ENCODE data around the gene RANBP1.

The RANBP1 gene

GRCh38 chr22:20128619-20128901 is 12.7 kb downstream of the RANBP1 start:
- no peak for TF ChIP-seq CTCF (IDR thresholded peaks at IDR 0.05; ENCODE audit: insufficient read depth, low read length, poor library complexity, severe bottlenecking)
- DNase-seq (ENCODE audit: extremely low read depth, insufficient read length) = no peak
- Histone ChIP-seq H3K4me3 (replicated peaks; ENCODE audit: low read depth, low read length) (no peak overlapping the region), H3K36me3 (ENCODE audit: control insufficient read depth, insufficient read depth, low read length) (peaks cover 21% of the 10 kb centered on the region), H3K27me3 (replicated peaks; ENCODE audit: control insufficient read depth, insufficient read depth, low read length) (no peaks in the 10 kb centered on the region)

DNA sequence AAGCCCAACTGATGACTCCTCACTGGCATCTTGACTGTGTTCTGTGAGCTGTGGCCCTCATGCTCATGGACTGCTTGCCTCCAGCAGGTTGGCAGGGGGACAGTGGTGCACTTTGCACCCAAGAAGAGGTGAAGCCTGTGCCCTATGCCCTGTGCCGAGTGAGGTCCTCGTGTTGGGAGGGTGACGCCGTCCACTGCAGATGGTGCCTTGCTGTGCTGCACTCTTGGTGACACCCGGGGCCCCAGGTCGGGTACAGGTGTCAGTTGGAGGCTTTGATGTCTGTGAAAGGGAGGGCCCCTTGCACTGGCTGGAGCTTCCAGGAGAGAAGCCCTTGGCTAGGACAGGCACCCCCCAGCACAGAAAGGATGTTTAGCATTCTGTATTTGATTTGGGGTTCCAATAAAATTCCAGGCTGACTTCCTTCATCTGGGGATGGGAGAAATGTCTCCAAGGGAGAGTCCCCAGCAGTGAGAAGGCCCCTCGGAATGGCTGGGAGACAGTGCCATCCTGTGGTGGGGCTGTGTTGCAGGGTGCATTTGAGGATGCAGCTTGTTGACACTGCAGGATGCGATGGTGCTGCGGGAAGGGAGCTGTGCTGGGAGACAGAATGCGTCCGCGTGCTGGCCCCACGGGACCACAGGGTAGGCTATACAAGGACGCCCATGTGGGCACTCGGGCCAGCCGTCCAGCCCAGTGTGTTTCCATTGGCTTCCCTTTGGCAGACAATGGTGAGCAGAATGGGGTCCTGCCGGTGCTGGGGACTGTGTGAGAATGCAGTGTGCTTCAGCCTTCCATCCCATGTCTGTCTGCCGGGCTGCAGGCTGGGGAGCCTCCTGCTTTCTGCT is 13.2 kb downstream of the RANBP1 start:
- TF ChIP-seq CTCF (IDR thresholded peaks at IDR 0.05; ENCODE audit: insufficient read depth, low read length, poor library complexity, severe bottlenecking) = peak; percentile 56
- no peaks in the 10 kb centered on the region for H3K27me3 ChIP-seq (replicated peaks; ENCODE audit: control insufficient read depth, insufficient read depth, low read length)

GRCh38 chr22:20129747-20130014 is 13.8 kb downstream of the RANBP1 start:
- H3K36me3 ChIP-seq (ENCODE audit: control insufficient read depth, insufficient read depth, low read length) = peaks cover 12% of the 10 kb centered on the region
- no peak for TF ChIP-seq CTCF (IDR thresholded peaks at IDR 0.05; ENCODE audit: insufficient read depth, low read length, poor library complexity, severe bottlenecking)
- no peak overlapping the region for H3K4me3 ChIP-seq (replicated peaks; ENCODE audit: low read depth, low read length)
- DNase-seq (ENCODE audit: extremely low read depth, insufficient read length) = no peak
- no peaks in the 10 kb centered on the region for H3K27me3 ChIP-seq (replicated peaks; ENCODE audit: control insufficient read depth, insufficient read depth, low read length)

More for the DNA sequence above, 13.2 kb downstream of the RANBP1 start:
- no peak for DNase-seq (ENCODE audit: extremely low read depth, insufficient read length)
- Histone ChIP-seq H3K36me3 (ENCODE audit: control insufficient read depth, insufficient read depth, low read length) (peaks cover 17% of the 10 kb centered on the region), H3K4me3 (replicated peaks; ENCODE audit: low read depth, low read length) (no peak overlapping the region)

DNA sequence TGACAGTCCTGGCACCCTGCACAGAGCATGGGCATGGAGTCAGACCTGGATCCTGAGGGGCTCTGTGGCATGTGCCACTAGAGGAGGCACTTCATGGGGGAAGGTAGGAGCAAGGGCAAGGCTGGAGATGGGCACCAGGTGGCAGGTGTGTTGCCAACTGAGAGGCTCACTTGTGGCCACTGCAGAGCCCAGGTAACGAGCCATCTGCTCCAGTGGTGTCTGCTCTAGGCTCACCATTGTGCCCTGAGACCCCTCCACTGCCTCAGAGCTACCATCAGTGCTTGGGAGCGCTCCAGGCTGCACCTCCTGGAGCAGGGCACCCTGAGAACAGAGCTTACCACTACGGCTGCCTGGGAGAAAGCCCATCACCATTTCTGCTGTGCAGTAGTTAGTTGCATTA is 14.4 kb downstream of the RANBP1 start:
- peak; percentile 20 for TF ChIP-seq CTCF (IDR thresholded peaks at IDR 0.05; ENCODE audit: insufficient read depth, low read length, poor library complexity, severe bottlenecking)
- no peak for DNase-seq (ENCODE audit: extremely low read depth, insufficient read length)
- no peak overlapping the region for H3K4me3 ChIP-seq (replicated peaks; ENCODE audit: low read depth, low read length)
- peaks cover 9% of the 10 kb centered on the region for H3K36me3 ChIP-seq (ENCODE audit: control insufficient read depth, insufficient read depth, low read length)
- H3K27me3 ChIP-seq (replicated peaks; ENCODE audit: control insufficient read depth, insufficient read depth, low read length) = no peaks in the 10 kb centered on the region

GRCh38 chr22:20130731-20131596 is 15.1 kb downstream of the RANBP1 start:
- peak overlapping the region; percentile 87 for H3K4me3 ChIP-seq (replicated peaks; ENCODE audit: low read depth, low read length)
- peak; percentile 82 for DNase-seq (ENCODE audit: extremely low read depth, insufficient read length)

More at GRCh38 chr22:20130731-20131596, 15.1 kb downstream of the RANBP1 start:
- H3K27me3 ChIP-seq (replicated peaks; ENCODE audit: control insufficient read depth, insufficient read depth, low read length) = no peaks in the 10 kb centered on the region
- no peak for TF ChIP-seq CTCF (IDR thresholded peaks at IDR 0.05; ENCODE audit: insufficient read depth, low read length, poor library complexity, severe bottlenecking)
- peaks cover 4% of the 10 kb centered on the region for H3K36me3 ChIP-seq (ENCODE audit: control insufficient read depth, insufficient read depth, low read length)

All from GM06990 (cell line).